22Rv1 (cell line): ENCODE data around the gene HOXD3.

Experiments
- CTCF ChIP-seq: fragments of 450-650 bp; IDR thresholded peaks from 2 replicates; pipeline ENCODE4 v1.5.1; 2017; ENCODE audit warnings: mild to moderate bottlenecking
- ZFX ChIP-seq: fragments of 450-650 bp; IDR thresholded peaks from 2 replicates; pipeline ENCODE4 v1.6.1; 2017; ENCODE audit warnings: antibody characterized with exemption, borderline replicate concordance

GRCh38 chr2:176120364-176121189 lies 36.5 kb upstream of the HOXD3 start:
- TF ChIP-seq CTCF (no peak), ZFX (no peak)
